GM12892 (cell line): ENCODE data around the gene MTHFR.

Source experiments
- DNase-seq: peaks from one replicate; pipeline ENCODE4 v3.0.0; 2011; ENCODE audit not compliant: insufficient read length
- FAIRE-seq: peaks from 2 replicates; lab custom pipeline; 2011; peaks lifted over from hg19 to GRCh38; lab: Jason Lieb, UNC
- POLR2A ChIP-seq: IDR thresholded peaks from 2 replicates; pipeline ENCODE4 v1.6.1; 2011; ENCODE audit warnings: low read depth, low read length, control low read depth
- POLR2AphosphoS5 ChIP-seq: IDR thresholded peaks from 2 replicates; pipeline ENCODE4 v1.6.1; 2011; ENCODE audit warnings: low read depth, low read length, control low read depth
- TAF1 ChIP-seq: IDR thresholded peaks from 2 replicates; pipeline ENCODE4 v1.6.1; 2011; ENCODE audit warnings: low read depth, mild to moderate bottlenecking, control low read depth, low read length, borderline replicate concordance

Gene MTHFR

GRCh38 chr1:11761285-11761684, 44.5 kb downstream of the MTHFR start:
- FAIRE-seq (no peak), DNase-seq (no peak)
- no peak for TF ChIP-seq POLR2A

GRCh38 chr1:11759791-11760190, 46.0 kb downstream of the MTHFR start:
- FAIRE-seq (no peak), DNase-seq (no peak)
- TF ChIP-seq POLR2A (no peak), POLR2AphosphoS5 (no peak), TAF1 (no peak)

GRCh38 chr1:11757047-11757446, 48.7 kb downstream of the MTHFR start:
- no peak for TF ChIP-seq POLR2A
- TF ChIP-seq POLR2AphosphoS5 = no peak
- no peak for TF ChIP-seq TAF1
- DNase-seq = no peak
- FAIRE-seq = no peak

- FAIRE-seq (no peak), DNase-seq (no peak)
- no peak for TF ChIP-seq TAF1
- no peak for TF ChIP-seq POLR2AphosphoS5
- TF ChIP-seq POLR2A = no peak
Measured at GRCh38 chr1:11753555-11754208, 52.1 kb downstream of the MTHFR start.

GRCh38 chr1:11752359-11753088, 53.2 kb downstream of the MTHFR start:
- TF ChIP-seq POLR2A = no peak
- FAIRE-seq (no peak), DNase-seq (no peak)

GRCh38 chr1:11751087-11751486, 54.7 kb downstream of the MTHFR start:
- DNase-seq = no peak
- FAIRE-seq = no peak
- TF ChIP-seq TAF1 (no peak), POLR2AphosphoS5 (no peak), POLR2A (no peak)

GRCh38 chr1:11749996-11750395, 55.8 kb downstream of the MTHFR start:
- TF ChIP-seq TAF1 (no peak), POLR2AphosphoS5 (no peak), POLR2A (no peak)
- DNase-seq (no peak), FAIRE-seq (no peak)

GRCh38 chr1:11749203-11749689, 56.5 kb downstream of the MTHFR start:
- peak; percentile 89 for DNase-seq
- FAIRE-seq = peak; percentile 60
- TF ChIP-seq TAF1 = no peak
- TF ChIP-seq POLR2AphosphoS5 = no peak
- no peak for TF ChIP-seq POLR2A

GRCh38 chr1:11748294-11749202, 57.2 kb downstream of the MTHFR start:
- DNase-seq (no peak), FAIRE-seq (no peak)
- TF ChIP-seq POLR2AphosphoS5 (no peak), TAF1 (no peak), POLR2A (no peak)

- FAIRE-seq = no peak
- no peak for DNase-seq
- no peak for TF ChIP-seq TAF1
- TF ChIP-seq POLR2A = no peak
- no peak for TF ChIP-seq POLR2AphosphoS5
Measured at GRCh38 chr1:11746795-11747487, 58.8 kb downstream of the MTHFR start.

- FAIRE-seq (no peak), DNase-seq (no peak)
- TF ChIP-seq POLR2A = no peak
- TF ChIP-seq TAF1 = no peak
- TF ChIP-seq POLR2AphosphoS5 = no peak
Measured at GRCh38 chr1:11746092-11746491, 59.7 kb downstream of the MTHFR start.
